ENCODE measurements around the gene PPTC7. TPM values are rescaled to one million over a fixed set of nuclear protein-coding genes. Genes with fewer than 3 reads are reported as not detected.

PPTC7 gene
- total and polyA plus RNA-seq, 2 of the 13 experiments (the other 11 are each of a cell fraction or from before 2014, with no cell fraction given) = 4.8 to 12.3 TPM

DNA sequence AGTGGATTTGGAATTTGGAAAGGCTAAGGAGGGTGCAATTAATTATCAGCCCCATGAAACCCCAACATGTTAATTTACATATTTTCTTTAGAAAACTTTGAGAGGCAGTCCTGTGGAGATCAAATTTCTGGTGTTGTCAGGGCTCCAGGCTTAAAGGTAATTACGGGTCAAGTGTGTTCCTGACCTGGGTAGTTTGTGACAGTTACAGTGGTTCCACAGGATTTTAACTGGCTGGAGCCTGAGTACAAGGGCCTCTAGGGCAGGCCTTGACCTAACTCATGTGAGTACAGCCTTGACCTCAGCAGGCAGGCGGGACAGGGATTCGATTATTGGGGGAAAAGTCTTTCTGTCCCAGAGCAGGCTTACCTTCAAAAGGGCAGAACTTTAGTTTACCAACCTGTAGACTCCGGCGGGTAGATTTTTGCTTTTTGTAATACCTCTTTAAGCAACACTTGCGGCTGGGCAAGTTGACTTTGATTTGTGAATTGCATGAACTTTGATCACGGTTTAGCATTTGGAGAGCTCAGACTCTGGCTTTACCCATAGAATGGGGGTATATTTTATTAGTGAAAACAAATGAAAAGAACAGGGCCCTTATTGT, 8.4 kb upstream of the PPTC7 start (continued):
- TF ChIP-seq ONECUT2 (CRISPR knock-in tag; IDR thresholded peaks at IDR 0.05) (peak; percentile 83), ZBTB7A (CRISPR knock-in tag; IDR thresholded peaks at IDR 0.05) (no peak), ZNF292 (CRISPR knock-in tag; IDR thresholded peaks at IDR 0.05; ENCODE audit: borderline replicate concordance, low read depth) (no peak), ZNF619 (CRISPR knock-in tag; IDR thresholded peaks at IDR 0.05) (no peak), HDAC2 (CRISPR knock-in tag; IDR thresholded peaks at IDR 0.05) (peak; percentile 88; the same call in 1 of the 2 replicates), SIX1 (CRISPR knock-in tag; IDR thresholded peaks at IDR 0.05; ENCODE audit: borderline replicate concordance) (peak; percentile 86), GPN1 (CRISPR knock-in tag; IDR thresholded peaks at IDR 0.05; ENCODE audit: borderline replicate concordance) (no peak), PCBP2 (optimal IDR thresholded peaks at IDR 0.05; ENCODE audit: low read depth, low read length, poor library complexity, severe bottlenecking) (no peak), HMG20A (CRISPR knock-in tag; IDR thresholded peaks at IDR 0.05; ENCODE audit: borderline replicate concordance) (peak; percentile 64; the same call in 1 of the 2 replicates), ZNF879 (CRISPR knock-in tag; IDR thresholded peaks at IDR 0.05) (no peak), ZNF230 (CRISPR knock-in tag; IDR thresholded peaks at IDR 0.05) (no peak), ZNF543 (CRISPR knock-in tag; IDR thresholded peaks at IDR 0.05) (0 out of 2 replicates have a peak, but pooled peaks have one; percentile 39), ZNF605 (CRISPR knock-in tag; IDR thresholded peaks at IDR 0.05) (peak; percentile 44; the same call in 1 of the 2 replicates)
- TF ChIP-seq, protein P1, sequence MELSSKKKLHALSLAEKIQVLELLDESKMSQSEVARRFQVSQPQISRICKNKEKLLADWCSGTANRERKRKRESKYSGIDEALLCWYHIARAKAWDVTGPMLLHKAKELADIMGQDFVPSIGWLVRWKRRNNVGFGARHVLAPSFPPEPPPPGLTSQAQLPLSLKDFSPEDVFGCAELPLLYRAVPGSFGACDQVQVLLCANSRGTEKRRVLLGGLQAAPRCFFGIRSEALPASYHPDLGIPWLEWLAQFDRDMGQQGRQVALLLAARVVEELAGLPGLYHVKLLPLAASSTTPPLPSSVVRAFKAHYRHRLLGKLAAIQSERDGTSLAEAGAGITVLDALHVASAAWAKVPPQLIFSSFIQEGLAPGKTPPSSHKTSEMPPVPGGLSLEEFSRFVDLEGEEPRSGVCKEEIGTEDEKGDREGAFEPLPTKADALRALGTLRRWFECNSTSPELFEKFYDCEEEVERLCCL (CRISPR knock-in tag; IDR thresholded peaks at IDR 0.05; ENCODE audit: borderline replicate concordance) = no peak
- TF ChIP-seq, protein P2, sequence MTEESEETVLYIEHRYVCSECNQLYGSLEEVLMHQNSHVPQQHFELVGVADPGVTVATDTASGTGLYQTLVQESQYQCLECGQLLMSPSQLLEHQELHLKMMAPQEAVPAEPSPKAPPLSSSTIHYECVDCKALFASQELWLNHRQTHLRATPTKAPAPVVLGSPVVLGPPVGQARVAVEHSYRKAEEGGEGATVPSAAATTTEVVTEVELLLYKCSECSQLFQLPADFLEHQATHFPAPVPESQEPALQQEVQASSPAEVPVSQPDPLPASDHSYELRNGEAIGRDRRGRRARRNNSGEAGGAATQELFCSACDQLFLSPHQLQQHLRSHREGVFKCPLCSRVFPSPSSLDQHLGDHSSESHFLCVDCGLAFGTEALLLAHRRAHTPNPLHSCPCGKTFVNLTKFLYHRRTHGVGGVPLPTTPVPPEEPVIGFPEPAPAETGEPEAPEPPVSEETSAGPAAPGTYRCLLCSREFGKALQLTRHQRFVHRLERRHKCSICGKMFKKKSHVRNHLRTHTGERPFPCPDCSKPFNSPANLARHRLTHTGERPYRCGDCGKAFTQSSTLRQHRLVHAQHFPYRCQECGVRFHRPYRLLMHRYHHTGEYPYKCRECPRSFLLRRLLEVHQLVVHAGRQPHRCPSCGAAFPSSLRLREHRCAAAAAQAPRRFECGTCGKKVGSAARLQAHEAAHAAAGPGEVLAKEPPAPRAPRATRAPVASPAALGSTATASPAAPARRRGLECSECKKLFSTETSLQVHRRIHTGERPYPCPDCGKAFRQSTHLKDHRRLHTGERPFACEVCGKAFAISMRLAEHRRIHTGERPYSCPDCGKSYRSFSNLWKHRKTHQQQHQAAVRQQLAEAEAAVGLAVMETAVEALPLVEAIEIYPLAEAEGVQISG (CRISPR knock-in tag; IDR thresholded peaks at IDR 0.05) = peak; percentile 64
- TF ChIP-seq, protein P3, sequence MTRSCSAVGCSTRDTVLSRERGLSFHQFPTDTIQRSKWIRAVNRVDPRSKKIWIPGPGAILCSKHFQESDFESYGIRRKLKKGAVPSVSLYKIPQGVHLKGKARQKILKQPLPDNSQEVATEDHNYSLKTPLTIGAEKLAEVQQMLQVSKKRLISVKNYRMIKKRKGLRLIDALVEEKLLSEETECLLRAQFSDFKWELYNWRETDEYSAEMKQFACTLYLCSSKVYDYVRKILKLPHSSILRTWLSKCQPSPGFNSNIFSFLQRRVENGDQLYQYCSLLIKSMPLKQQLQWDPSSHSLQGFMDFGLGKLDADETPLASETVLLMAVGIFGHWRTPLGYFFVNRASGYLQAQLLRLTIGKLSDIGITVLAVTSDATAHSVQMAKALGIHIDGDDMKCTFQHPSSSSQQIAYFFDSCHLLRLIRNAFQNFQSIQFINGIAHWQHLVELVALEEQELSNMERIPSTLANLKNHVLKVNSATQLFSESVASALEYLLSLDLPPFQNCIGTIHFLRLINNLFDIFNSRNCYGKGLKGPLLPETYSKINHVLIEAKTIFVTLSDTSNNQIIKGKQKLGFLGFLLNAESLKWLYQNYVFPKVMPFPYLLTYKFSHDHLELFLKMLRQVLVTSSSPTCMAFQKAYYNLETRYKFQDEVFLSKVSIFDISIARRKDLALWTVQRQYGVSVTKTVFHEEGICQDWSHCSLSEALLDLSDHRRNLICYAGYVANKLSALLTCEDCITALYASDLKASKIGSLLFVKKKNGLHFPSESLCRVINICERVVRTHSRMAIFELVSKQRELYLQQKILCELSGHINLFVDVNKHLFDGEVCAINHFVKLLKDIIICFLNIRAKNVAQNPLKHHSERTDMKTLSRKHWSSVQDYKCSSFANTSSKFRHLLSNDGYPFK (CRISPR knock-in tag; IDR thresholded peaks at IDR 0.05; ENCODE audit: borderline replicate concordance) = no peak
- TF ChIP-seq, protein P4, sequence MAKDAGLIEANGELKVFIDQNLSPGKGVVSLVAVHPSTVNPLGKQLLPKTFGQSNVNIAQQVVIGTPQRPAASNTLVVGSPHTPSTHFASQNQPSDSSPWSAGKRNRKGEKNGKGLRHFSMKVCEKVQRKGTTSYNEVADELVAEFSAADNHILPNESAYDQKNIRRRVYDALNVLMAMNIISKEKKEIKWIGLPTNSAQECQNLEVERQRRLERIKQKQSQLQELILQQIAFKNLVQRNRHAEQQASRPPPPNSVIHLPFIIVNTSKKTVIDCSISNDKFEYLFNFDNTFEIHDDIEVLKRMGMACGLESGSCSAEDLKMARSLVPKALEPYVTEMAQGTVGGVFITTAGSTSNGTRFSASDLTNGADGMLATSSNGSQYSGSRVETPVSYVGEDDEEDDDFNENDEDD (CRISPR knock-in tag; IDR thresholded peaks at IDR 0.05; ENCODE audit: borderline replicate concordance) = peak; percentile 37; the same call in 1 of the 2 replicates
- TF ChIP-seq, protein P5, sequence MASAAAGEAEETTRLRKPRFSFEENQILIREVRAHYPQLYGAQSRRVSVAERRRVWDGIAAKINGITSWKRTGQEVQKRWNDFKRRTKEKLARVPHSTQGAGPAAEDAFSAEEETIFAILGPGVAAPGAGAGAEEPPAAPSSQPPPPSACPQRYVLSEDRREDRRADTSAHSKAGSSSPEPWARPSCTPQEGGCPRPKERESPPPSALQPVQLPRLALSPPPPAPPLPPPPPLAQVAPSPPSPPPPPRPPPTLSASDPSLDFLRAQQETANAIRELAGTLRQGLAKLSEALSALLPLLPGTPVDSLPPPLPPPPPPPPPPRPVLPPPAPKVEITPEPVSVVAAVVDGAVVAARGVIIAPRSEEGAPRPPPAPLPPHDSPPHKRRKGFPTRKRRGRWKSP (CRISPR knock-in tag; IDR thresholded peaks at IDR 0.05) = peak; percentile 44; the same call in 1 of the 2 replicates
